HG03565 (cell line): ENCODE measurements around the gene SYAP1.
"Not testable (repeated sequence)": the region's sequence is repeated elsewhere in the genome, so short reads cannot be mapped to it uniquely, and the experiment has no call there.

Experiments
- ATAC-seq: cut with Tn5 transposase; IDR thresholded peaks from one replicate; pipeline ENCODE4 v1.9.1; 2021; ENCODE audit warnings: mild to moderate bottlenecking, moderate library complexity; ENCODE audit not compliant: unreplicated experiment

Gene SYAP1

GRCh38 chrX:16778545-16778944 is 59.1 kb downstream of the SYAP1 start:
- ATAC-seq: no peak

DNA sequence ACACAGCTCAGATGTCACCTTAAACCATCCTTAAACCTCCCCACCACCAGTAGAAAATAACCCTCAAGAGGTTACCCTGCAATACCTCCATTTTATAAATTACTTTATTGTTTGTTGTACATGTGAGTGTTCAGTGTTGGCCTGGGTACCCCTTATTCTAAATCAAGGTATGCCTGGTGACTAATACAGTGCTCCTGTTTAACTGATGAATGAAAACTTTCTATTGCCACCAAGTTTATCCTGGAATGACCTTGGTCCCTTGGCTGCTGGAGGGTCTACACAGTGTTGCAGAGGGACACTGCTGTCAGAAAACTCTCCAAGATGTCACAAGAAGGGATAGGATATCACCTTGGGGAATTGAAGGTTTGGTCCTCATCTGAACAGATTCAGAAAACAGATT is 59.6 kb downstream of the SYAP1 start:
- no peak for ATAC-seq

DNA sequence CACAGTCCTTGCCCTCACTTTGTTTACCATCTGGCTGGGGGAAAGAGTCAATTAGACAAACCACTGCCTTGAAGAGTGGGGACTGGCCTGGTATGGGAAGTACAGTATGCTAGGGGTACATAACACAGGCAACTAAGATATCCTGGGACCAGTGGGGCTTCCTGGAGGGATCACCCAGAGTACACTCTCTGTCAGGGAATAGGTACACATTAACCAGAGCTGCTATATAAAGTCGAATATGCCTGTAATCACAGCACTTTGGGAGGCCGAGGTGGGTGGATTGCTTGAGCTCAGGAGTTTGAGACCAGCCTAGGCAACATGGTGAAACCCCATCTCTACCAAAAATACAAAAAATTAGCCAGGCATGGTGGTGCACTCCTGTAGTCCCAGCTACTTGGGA is 60.4 kb downstream of the SYAP1 start:
- ATAC-seq: not testable (repeated sequence)

GRCh38 chrX:16783452-16783851 is 64.0 kb downstream of the SYAP1 start:
- ATAC-seq: no peak

- not testable (repeated sequence) for ATAC-seq
Observed at GRCh38 chrX:16784440-16784839, 65.0 kb downstream of the SYAP1 start.

DNA sequence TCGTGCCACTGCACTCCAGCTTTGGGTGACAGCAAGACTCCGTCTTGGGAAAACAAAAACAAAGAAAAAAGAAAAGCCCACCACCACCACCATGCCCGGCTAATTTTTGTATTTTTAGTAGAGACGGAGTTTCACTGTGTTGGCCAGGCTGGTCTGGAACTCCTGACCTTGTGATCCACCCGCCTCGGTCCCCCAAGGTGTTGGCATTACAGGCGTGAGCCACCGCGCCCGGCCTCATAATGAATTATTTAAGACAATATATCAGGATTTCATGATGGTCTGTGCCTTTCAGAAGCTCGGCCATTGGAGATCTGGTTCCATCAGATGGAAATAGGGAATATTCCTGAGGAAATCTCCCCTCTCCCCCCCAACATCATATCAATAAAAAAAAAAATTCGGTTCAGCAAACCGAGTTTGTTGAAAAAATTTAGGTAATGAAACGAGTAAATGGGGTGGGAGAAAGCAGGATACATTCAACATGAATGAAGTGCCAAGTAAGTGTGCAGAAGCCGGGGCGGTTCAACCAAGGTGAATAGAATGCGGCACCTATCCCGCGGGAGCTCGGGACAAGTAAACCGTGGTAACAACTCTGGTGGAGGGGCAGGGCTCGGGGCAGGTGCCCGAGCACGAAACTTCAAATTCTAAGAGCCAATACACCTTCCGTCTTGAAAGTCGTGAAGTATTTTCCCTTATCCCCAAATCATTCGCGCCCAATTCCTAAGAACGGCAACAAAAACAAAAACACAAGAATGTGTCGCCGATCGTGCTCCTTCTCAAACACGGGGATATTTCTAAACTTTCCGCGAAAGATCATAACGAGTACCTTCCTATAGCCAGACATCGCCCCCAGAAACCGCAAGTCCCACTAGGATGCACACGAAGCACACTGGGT is 66.1 kb downstream of the SYAP1 start:
- ATAC-seq: no peak

GRCh38 chrX:16786139-16786790 is 66.9 kb downstream of the SYAP1 start, which contains the start of gene TXLNG:
Gene TXLNG, plus strand, starts transcription at chrX:16786466. Its CDS starts 22 bp downstream, at chrX:16786488.
- peak; percentile 98 for ATAC-seq

DNA sequence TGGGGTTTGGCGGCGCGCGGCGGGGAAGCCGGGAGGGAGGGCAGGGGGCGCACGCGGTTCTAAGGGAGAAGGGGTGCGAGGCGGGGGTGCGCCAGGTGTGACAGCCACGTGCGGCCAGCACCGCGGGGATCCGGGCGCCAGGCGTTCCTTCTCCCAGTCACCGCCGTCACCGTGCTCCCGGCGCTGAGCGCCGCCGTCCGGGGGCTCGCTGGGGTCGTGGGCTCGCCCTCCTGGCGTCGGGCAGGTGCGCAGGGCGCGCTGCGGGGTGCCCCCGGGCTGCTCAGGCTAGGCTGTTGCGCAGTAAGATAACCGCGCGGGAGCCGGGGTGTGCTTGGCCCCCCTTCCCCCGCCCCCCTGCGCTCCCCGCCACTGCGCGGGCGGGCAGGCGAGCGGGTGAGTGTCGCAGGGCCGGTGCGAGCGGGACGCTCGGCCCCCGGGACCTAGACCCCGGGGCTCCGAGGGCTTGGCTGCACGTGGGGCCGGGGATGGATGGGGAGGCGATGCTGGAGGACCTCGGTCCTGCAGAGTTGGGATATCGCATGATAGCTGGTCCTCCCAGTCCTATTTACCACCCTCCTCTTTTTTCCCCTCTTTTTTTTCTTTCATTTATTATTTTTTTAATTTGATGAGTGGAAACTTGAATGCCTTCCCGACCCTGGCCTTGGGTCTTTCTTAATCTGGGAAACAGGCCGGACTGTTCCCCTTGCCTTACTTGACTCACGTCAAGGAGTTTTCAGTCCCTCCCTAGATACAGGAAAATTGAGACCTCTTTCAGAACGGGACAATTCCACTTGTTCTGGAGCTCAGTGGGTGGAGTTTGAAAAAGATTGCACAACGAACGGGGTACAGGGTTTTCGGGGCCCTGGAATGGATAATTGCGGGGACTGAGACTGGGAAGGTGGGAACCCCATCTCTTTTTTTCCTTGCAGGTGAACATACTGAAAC is 67.7 kb downstream of the SYAP1 start:
- no peak for ATAC-seq

DNA sequence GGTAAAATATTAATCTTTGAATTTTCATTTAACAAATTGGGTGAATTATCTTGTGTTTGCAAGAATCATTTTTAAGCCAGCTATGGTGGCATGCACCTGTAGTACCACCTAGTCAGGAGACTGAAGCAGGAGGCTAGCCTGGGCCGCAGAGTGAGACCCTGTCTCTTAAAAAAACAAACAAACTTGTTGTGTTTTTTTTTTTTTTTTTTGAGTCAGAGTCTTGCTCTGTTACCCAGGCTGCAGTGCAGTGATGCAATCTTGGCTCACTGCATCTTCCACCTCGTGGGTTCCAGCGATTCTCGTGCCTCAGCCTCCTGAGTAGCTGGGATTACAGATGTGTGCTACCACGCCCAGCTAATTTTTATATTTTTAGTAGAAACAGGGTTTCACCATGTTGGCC is 69.1 kb downstream of the SYAP1 start:
- ATAC-seq: no peak

- no peak for ATAC-seq
Observed at GRCh38 chrX:16796298-16796697, 76.9 kb downstream of the SYAP1 start.

- no peak for ATAC-seq
Observed at GRCh38 chrX:16797358-16797757, 77.9 kb downstream of the SYAP1 start.

DNA sequence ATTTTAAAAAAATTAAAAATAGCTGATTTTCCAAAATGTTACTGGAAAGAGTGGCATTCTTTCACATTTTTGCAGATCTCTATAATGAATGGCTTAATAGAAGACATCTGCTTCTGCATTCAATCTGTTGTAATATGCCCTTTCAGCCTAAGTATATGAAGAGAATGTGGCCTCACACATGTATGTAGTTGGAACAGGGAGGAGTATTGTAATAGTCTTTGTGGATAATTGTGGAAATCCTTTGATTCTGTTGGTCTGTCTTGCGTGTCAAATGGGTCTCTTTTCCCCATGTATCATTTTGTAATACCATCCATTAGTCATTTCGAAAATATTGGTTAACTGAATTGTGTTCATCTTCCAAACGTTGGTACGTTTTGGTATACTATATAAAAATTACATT is 78.4 kb downstream of the SYAP1 start:
- ATAC-seq: no peak

DNA sequence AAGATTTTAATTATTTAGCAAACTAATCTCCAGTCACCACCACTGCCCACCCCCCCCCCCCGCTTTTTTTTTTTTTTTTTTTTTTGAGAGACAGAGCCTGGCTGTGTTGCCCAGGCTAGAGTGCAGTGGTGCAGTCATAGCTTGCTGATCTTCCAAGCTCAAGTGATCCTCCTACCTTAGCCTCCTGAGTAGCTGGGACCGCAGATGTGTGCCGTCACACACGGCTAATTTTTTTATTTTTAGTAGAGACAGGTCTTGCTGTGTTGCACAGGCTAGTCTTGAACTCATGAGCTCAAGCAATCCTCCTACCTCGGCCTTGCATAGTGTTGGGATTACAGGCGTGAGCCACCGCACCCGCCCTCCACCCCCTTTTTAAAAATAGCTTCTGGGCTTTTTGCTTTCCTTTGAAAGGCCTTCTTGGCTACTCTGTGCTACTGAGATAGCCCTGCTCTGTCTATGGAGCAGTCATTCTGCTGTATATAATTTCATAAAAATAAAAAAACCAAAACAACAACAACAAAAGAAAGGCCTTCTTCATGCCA is 85.6 kb downstream of the SYAP1 start:
- peak; percentile 49 for ATAC-seq

GRCh38 chrX:16807548-16807947 is 88.1 kb downstream of the SYAP1 start:
- no peak for ATAC-seq

DNA sequence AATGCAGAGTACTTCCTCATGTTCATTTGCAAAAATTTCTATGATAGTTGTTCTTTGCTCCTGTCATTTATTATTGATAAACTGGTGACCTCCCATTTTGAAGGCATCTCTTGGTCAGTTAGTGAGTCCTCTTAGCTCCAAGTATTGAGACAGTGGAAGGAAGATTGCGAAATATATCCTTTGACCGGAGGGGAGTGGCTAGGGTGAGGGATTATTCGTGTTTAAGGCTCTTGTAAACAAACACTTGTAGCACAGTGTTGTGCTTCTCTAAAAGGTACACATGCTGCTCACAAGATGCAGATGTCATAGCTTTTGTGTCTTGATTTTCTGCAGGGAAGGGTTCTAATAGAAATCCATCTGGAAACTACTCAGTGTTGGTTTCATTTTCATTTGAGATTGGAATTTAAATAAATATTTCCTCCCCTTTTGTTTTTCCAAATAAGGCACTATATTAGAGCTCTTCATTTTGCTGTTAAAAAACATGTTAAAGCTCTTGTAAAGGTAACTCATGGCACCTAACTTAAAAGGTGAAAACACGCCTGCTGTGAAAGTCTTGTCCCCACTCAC is 88.6 kb downstream of the SYAP1 start:
- ATAC-seq: no peak

DNA sequence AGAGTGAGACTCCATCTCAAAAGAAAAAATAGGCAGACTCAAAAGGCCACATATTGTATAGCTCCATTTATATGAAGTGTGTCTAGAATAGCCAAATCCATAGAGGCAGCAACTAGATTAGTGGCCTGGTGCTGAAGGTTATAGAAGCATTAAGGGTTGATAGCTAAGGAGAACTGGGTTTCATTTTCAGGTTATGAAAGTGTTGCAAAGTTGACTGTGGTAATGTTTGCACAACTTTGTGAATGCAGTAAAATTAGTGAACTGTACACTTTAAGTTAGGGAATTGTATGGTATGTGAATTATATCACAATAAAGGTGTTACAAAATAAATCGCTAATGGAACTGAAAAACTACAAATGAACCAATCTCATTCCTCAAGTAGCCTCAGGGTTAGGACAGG is 95.2 kb downstream of the SYAP1 start:
- ATAC-seq: no peak
